Coronary artery (tissue), 2 donors: ENCODE measurements around the gene SPIRE2.

ENCODE experiments used
- DNase-seq: peaks from one replicate; pipeline ENCODE4 v3.0.0-alpha.2; 2017; ENCODE audit warnings: low spot score
- H3K27ac ChIP-seq, 2 donors: fragments of 200-600 bp; sonication (generic); one replicate each; pipeline ENCODE4 v1.5.1; 2016 to 2019
- H3K4me3 ChIP-seq: fragments of 200-600 bp; sonication (generic); 2 replicates; pipeline ENCODE4 v1.5.1; 2016; ENCODE audit warnings: mild to moderate bottlenecking, moderate library complexity
- CTCF ChIP-seq: fragments of 200-600 bp; sonication (generic); IDR thresholded peaks from one replicate; pipeline ENCODE4 v1.5.1; 2019; ENCODE audit warnings: antibody characterized with exemption

Gene SPIRE2

DNA sequence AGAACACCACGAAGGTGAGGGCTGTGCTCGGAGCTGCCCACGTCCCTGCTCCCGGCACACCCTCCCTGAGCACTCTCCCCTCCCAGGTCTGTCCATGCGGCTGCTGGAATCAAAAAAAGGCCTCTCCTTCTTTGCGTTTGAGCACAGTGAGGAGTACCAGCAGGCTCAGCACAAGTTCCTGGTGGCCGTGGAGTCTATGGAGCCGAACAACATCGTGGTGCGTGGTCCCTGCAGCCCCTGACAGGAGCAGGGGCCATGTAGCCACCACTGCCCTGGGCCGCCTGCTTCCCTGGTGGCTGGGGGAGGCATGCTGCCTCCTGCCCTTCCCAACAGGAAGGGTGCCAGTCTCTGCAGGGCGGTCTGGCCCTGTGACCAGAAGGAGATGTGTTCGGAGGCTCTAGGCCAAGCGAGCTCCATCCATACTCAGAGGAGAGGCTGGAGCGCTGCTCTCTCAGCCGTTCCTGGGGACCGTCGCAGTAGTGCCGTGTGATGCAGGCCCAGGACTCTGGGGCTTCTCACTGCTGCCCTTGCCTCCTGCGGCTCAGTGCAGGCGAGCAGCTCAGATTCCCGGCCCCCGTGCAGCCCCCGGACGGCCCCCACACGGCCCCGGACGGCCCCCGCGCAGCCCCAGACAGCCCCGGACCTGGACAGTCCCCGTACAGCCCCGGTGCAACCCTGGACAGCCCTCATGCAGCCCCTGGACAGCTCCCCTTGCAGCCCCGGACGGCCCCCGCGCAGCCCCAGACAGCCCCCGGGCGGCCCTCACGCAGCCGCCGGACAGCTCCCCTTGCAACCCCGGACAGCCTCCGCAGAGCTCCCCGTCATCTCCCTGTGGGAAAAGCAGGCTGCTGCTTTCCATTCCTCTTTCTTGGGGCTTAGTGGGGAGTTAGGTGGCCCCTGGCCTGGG lies 65.6 kb downstream of the SPIRE2 start:
- H3K27ac ChIP-seq = no peak overlapping the region
- H3K4me3 ChIP-seq = no peak overlapping the region
- no peak for DNase-seq
- no peak for TF ChIP-seq CTCF

GRCh38 chr16:89895482-89896250 lies 67.4 kb downstream of the SPIRE2 start:
- Histone ChIP-seq H3K27ac (no peak overlapping the region), H3K4me3 (no peak overlapping the region)
- TF ChIP-seq CTCF = no peak
- DNase-seq = no peak

- Histone ChIP-seq H3K4me3 (no peak overlapping the region), H3K27ac (no peak overlapping the region)
- no peak for TF ChIP-seq CTCF
- DNase-seq = no peak
Observed at GRCh38 chr16:89897204-89897603, 68.9 kb downstream of the SPIRE2 start.

DNA sequence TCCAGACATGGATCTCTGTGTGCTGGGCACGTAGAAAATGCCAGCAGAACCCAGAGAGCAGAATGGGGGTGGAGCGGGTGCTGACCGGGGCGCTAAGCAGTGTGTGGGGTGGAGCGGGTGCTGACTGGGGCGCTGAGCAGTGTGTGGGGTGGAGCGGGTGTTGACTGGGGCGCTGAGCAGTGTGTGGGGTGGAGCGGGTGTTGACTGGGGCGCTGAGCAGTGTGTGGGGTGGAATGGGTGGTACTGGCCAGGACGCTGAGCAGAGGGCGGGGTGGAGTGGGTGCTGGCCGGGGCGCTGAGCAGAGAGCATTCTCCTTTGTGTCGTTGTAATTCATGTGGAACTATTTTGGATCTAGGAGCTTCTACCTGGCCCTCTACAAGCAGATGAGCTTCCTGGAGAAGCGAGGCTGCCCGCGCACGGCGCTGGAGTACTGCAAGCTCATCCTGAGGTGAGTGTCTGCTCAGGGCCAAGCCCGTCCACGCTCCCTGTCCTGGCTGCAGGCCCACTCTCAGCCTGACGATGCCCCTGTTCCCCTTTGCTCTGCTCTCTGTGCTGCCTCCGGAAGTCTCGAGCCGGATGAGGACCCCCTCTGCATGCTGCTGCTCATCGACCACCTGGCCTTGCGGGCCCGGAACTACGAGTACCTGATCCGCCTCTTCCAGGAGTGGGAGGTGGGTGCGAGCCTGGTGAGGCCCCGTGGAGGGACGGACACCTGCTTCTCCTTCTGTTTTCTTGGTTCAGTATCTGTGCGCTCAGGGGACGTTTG lies 70.1 kb downstream of the SPIRE2 start:
- no peak for DNase-seq
- no peak overlapping the region for H3K27ac ChIP-seq
- H3K4me3 ChIP-seq = no peak overlapping the region
- TF ChIP-seq CTCF = no peak

DNA sequence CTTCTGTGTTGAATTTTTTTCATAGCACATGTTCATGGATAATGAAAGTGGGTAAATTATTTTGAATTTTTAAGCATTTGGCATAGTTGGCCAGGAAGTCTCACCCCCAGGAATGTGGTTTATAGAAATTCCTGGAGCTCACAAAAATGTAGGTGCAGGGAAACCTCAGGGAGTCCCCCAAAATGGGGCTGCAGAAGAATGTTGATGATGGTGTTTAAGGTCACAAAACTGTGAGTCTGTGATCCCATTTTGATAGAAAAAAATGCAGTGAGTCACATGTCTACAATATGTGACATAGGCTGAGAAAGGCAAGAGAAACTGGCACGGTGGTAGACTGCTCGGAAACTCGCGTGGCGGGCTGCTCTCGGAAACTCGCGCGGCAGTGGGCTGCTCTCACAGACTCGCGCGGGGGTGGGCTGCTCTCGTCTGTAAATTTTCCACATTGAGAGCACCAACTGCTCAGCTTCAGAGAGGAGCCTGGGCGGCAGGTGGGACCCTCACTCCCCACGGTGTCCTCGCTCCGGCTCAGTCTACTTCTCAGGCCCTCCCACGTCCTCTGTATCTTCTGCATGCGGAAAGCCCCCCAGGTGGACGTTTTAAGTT lies 71.7 kb downstream of the SPIRE2 start:
- TF ChIP-seq CTCF = no peak
- DNase-seq = no peak
- H3K27ac ChIP-seq = no peak overlapping the region
- no peak overlapping the region for H3K4me3 ChIP-seq

DNA sequence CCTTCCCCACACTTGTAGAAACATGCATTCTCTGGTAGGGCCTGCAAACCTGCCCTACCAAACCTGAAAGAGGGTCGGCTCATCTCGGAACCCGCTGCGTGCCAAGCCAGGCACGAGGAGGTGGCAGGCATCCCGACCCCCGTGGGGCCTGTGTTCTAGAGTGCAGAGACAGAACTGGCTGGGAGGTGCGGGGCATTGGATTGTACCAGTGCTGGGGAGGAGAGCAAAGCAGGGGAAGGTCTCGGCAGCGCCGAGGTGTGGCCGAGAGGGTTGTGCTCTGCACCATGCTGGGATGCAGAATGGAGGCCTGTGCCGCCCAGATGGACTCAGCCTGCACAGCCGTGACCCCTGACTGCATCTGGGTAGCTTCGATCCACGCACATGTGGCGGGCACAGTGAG lies 72.6 kb downstream of the SPIRE2 start:
- no peak for TF ChIP-seq CTCF
- DNase-seq = no peak
- no peak overlapping the region for H3K4me3 ChIP-seq
- H3K27ac ChIP-seq = no peak overlapping the region
